Memory B cell (primary cell): ENCODE data around the gene CLEC16A.

ENCODE experiments used
- ATAC-seq: fragments of 150-1000 bp; cut with Tn5 transposase; 2 replicates; pipeline ENCODE4 v1.10.0; 2021; ENCODE audit warnings: low read depth, mild to moderate bottlenecking, moderate library complexity
- DNase-seq, 2 donors: peaks; one replicate each; pipeline ENCODE4 v3.0.0; 2022; ENCODE audit warnings: low spot score in 2 of 2
- H3K27ac Mint-ChIP-seq: one replicate; pipeline ENCODE4 v1.8.0; 2022; ENCODE audit warnings: mild to moderate bottlenecking, moderate library complexity, mixed read lengths
- H3K27me3 Mint-ChIP-seq: one replicate; pipeline ENCODE4 v1.8.0; 2022; ENCODE audit warnings: mixed read lengths
- H3K36me3 Mint-ChIP-seq: one replicate; pipeline ENCODE4 v1.8.0; 2022; ENCODE audit warnings: mild to moderate bottlenecking, mixed read lengths
- H3K4me1 Mint-ChIP-seq: one replicate; pipeline ENCODE4 v1.8.0; 2022; ENCODE audit warnings: mixed read lengths
- H3K4me3 Mint-ChIP-seq: one replicate; pipeline ENCODE4 v1.8.0; 2022; ENCODE audit warnings: mild to moderate bottlenecking, moderate library complexity, mixed read lengths
- H3K9me3 Mint-ChIP-seq: one replicate; pipeline ENCODE4 v1.8.0; 2022; ENCODE audit warnings: mixed read lengths

The CLEC16A gene

DNA sequence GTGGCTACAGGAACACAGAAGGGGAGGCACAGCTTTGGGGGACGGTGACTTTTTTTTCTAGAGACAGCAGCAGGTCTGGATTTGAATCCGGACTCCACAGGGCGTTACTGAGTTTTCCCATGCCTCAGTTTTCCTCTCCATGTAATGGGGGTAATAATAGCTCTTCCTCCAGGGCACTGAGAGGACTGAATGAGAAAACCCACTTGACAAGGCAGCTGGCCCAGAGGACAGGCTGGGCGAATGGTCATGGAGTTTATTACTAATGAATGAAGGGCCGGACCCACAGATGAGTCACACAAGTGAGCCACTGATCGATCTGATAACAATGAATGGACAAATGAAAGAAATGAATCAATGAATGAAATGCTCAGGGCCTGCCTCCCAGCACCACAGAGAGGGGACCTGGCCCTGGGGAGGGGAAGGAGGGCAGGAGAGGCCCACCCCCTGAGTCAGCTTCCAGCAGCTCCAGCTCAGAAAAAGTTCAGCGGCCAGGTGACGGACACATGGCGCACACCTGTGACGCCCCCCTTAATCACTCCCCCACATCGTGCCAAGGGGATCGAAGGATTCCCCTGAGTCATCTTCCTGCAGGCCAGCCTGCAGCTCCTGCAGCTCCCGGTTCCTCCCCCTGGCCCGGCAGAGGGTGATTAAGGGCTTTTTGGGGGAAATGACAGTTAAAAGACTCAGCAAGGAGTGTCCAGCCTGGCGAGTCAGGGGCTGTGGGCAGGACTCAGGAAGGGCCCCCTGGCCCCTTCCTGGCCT, 257.3 kb downstream of the CLEC16A start:
- peaks cover 2% of the 10 kb centered on the region for H3K36me3 Mint-ChIP-seq
- H3K4me1 Mint-ChIP-seq, result peaks cover 17% of the 10 kb centered on the region
- no peak for DNase-seq

DNA sequence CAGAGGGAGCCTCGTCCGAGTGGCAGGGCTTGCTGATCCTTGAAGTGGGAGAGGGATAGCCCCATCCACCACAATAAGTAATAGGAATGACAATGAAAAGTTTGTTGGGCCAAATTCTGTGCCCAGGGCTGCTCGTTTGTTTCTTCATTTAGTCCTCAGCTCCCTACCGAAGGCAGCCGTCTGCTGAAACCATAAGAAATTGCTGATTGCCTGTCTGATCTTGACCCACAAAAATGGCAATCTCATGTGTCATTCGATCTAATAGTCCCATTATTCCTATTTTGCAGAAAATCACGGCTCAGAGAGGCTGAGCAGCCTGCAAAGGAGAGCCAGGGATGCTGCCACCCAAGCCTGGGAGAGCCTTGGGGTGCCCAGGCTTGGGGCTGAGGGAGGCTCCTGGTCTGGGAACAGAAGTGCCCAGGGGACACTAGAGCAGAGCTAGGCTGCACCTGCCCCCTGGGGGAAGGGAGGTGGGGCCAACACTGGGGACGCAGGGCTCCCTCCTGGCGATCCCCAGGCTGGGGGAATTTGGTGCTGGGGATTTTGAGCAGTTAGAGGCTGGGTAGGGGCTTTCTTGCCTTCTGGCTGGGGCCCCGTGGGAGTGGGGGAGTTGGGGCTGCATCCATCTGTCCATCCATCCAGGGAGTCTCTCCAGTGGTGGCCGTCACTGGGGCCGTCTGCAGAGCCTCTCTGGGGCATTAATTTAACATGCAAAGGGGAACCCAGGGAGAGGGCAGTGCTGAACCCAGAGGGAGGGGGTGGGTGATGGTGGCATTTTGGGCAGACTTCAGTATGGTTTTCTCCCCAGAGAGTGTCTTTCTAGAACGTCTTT, 258.1 kb downstream of the CLEC16A start:
- peaks cover 35% of the 10 kb centered on the region for H3K27me3 Mint-ChIP-seq
- H3K4me1 Mint-ChIP-seq, result peaks cover 20% of the 10 kb centered on the region
- H3K27ac Mint-ChIP-seq, result no peak overlapping the region
- peaks cover 3% of the 10 kb centered on the region for H3K9me3 Mint-ChIP-seq
- DNase-seq (no peak), ATAC-seq (peak; percentile 61)
- peaks cover 3% of the 10 kb centered on the region for H3K36me3 Mint-ChIP-seq
- H3K4me3 Mint-ChIP-seq, result no peak overlapping the region

More for the DNA sequence above, 257.3 kb downstream of the CLEC16A start:
- Mint-ChIP-seq H3K27ac (no peak overlapping the region), H3K9me3 (no peaks in the 10 kb centered on the region), H3K27me3 (peaks cover 31% of the 10 kb centered on the region), H3K4me3 (no peak overlapping the region)
- no peak for ATAC-seq

DNA sequence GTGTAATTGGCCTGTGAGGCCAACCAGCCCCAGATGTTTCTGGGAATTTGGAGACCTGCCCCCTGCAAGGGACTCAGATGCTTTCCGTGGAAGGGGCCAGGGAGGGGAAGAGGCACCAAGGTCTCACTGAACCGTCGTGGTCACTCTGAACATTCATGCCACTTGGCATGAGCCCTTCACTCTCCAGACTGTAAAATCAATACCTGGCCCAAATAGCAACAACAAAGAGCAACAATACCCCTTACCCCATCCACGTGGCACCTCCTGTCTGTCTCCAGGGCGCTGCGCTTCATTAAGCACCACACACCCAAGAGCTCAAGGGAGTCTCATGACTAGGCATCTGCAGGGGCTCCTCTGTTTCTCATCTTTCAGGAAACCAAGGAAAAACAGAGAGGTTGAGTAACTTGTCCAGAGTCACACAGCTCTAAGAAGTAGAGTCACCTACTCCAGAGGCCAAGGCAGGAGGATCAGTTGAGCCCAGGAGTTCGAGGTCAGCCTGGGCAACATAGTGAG, 258.8 kb downstream of the CLEC16A start:
- no peak for DNase-seq
- peaks cover 3% of the 10 kb centered on the region for H3K9me3 Mint-ChIP-seq
- peak; percentile 26 for ATAC-seq
- no peak overlapping the region for H3K4me3 Mint-ChIP-seq
- H3K36me3 Mint-ChIP-seq, result peaks cover 3% of the 10 kb centered on the region
- H3K4me1 Mint-ChIP-seq, result peaks cover 16% of the 10 kb centered on the region
- H3K27ac Mint-ChIP-seq, result no peak overlapping the region
- H3K27me3 Mint-ChIP-seq, result peaks cover 32% of the 10 kb centered on the region

DNA sequence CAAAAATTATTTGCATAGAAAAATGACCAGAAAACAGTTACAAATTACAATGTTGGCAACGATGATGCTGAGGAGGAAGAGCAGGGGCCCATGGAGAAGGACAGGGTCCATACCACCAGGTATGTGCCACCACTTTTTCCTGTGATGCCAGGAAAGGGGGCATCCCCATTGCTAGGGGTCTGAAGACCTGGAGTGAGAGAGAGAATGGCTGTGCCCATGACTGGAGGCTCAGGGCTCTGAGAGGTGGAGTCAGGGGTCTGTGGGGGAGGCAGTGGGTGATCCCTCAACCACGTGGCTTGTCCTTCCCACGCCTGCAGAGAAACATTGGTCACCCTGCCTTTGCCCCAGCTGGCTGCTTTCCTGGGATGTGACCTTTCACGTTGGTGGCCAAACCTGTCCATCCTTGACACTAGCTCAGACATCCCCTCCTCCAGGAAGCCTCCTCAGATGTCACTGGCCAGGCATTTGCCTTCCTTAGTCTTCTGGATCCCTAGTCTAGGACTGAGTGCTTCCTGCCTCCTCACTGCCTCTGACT, 260.2 kb downstream of the CLEC16A start:
- peaks cover 12% of the 10 kb centered on the region for H3K4me1 Mint-ChIP-seq
- no peak for ATAC-seq
- no peak overlapping the region for H3K4me3 Mint-ChIP-seq
- H3K9me3 Mint-ChIP-seq, result peaks cover 3% of the 10 kb centered on the region
- no peak overlapping the region for H3K27ac Mint-ChIP-seq
- peaks cover 31% of the 10 kb centered on the region for H3K27me3 Mint-ChIP-seq
- H3K36me3 Mint-ChIP-seq, result peaks cover 3% of the 10 kb centered on the region
- DNase-seq, result no peak

DNA sequence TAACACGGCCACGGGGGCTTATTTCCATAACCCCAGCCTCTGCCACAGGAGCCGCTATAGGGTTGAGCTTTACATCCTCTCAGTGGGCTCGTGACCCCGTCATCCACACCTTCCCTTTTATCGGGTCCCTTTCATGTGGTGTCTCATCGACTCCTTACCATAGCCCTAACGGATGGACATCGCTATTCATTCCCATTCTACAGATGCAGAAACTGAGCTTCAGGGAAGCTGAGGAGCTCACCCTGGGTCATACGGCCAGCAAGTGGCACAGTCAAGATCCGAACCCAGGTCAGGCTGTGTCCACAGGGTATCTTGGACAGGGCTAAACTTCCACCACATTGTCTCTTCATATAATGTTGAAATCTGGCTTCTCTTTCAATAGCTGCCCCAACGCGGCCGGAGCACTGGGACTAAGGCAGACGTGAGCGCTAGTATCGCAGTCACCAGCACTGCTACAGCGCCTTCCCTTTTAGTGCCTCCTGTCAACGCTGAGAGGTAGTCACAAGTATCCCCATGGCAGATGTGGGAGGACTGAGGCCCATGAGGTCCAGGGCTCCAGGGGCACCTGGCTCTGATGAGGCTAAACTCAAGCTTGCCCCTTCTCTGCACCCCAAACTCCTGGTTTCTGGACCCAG, 260.8 kb downstream of the CLEC16A start:
- Mint-ChIP-seq H3K4me1 (peaks cover 12% of the 10 kb centered on the region), H3K9me3 (peaks cover 3% of the 10 kb centered on the region), H3K27ac (no peak overlapping the region), H3K36me3 (peaks cover 3% of the 10 kb centered on the region), H3K4me3 (no peak overlapping the region), H3K27me3 (peaks cover 31% of the 10 kb centered on the region)
- ATAC-seq, result no peak
- no peak for DNase-seq

DNA sequence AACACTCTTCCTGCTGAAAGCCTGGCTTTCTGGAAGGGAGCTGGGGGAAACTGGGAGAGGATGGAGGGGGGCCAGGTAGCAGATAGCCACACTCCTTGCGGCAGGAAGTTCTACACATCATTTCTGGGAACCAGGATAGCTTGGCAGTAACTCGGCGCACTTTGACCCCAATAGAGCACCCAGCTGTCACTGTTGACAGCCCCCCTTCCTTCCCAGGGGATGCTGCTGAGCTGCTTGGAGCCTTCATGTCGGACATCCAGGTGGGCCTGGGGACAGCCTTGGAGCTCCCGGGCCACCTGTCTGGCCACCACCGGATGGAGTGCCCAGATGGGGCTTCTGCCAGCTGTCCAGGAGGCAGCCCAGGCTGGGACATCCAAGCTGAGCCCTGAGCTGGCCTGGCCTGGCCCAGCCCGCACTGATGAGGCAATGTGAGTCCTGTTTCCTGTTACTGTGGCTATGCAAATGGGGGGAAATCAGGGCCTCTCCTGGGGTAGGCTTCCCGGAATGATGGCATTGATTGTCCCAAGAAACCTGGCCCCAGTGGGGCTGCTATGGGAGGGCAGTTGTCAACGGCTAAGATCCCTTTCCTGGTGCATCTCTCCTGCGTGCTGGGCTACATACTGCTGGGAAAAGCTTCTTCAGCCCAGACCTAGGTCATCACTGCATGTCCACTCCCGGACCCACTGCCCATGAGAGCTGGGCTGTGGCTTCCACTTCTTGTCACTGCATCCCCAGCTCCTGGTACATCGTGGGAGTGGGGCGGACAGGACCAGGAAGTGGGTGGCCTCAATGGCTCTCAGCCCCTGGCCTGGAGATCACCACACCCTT, 261.6 kb downstream of the CLEC16A start:
- no peak overlapping the region for H3K27ac Mint-ChIP-seq
- no peak overlapping the region for H3K4me3 Mint-ChIP-seq
- peaks cover 31% of the 10 kb centered on the region for H3K27me3 Mint-ChIP-seq
- H3K9me3 Mint-ChIP-seq, result peaks cover 3% of the 10 kb centered on the region
- ATAC-seq (no peak), DNase-seq (no peak)
- H3K4me1 Mint-ChIP-seq, result peaks cover 12% of the 10 kb centered on the region
- peaks cover 3% of the 10 kb centered on the region for H3K36me3 Mint-ChIP-seq

DNA sequence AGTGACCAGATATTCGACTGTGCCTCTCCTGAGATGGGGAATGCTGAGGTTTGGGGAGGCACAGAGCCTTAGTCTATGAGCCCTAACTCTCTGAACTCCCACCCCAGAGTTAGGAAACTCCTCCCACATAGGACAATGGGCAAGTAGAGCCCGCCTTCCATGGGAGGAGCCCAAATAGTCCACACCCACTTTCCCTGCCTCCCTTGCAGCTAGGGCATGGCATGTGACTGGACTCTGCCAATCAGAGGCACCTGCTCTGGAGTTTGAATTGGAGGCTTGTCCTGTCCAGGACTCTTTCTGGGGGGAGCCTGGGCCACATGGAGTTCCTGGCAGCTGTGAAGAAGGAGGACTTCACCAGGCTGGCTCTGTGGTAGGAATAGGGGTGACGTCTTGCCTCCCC, 263.3 kb downstream of the CLEC16A start:
- peaks cover 3% of the 10 kb centered on the region for H3K9me3 Mint-ChIP-seq
- no peak overlapping the region for H3K4me3 Mint-ChIP-seq
- H3K4me1 Mint-ChIP-seq, result peaks cover 18% of the 10 kb centered on the region
- no peak overlapping the region for H3K27ac Mint-ChIP-seq
- ATAC-seq (no peak), DNase-seq (no peak)
- peaks cover 3% of the 10 kb centered on the region for H3K36me3 Mint-ChIP-seq
- H3K27me3 Mint-ChIP-seq, result peaks cover 38% of the 10 kb centered on the region

DNA sequence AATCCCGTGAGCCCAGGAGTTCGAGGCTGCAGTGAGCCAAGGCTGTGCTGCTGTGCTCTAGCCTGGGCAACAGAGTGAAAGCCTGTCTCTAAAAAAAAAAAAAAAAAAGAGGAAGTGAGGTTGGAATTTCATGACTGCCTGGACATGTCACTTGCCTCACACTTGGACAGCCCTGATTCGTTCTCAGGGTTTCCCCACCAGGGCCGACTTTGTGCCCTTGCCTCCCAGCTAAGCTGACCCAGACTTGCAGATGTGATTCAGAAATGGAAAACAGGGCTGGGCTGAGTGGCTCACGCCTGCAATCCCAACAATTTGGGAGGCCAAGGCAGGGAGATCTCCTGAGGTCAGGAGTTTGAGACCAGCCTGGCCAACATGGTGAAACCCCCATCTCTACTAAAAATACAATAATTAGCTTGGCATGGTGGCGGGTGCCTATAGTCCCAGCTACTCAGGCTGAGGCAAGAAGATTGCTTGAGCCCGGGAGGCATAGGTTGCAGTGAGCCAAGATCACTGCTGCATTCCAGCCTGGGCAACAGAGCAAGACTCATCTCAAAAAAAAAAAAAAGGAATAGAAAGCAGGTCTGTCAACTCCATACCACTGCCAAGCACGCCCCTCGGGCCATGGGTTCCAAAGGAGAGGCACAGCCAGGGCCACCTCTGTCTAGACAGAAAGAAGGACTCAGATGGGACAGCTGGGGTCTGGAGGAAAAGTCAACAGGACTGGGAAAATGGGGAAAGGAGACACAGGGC, 264.7 kb downstream of the CLEC16A start:
- no peak overlapping the region for H3K4me3 Mint-ChIP-seq
- DNase-seq (no peak), ATAC-seq (peak; percentile 30)
- H3K27me3 Mint-ChIP-seq, result peaks cover 36% of the 10 kb centered on the region
- H3K4me1 Mint-ChIP-seq, result peaks cover 19% of the 10 kb centered on the region
- H3K27ac Mint-ChIP-seq, result no peak overlapping the region
- peaks cover 3% of the 10 kb centered on the region for H3K9me3 Mint-ChIP-seq
- H3K36me3 Mint-ChIP-seq, result peaks cover 3% of the 10 kb centered on the region

DNA sequence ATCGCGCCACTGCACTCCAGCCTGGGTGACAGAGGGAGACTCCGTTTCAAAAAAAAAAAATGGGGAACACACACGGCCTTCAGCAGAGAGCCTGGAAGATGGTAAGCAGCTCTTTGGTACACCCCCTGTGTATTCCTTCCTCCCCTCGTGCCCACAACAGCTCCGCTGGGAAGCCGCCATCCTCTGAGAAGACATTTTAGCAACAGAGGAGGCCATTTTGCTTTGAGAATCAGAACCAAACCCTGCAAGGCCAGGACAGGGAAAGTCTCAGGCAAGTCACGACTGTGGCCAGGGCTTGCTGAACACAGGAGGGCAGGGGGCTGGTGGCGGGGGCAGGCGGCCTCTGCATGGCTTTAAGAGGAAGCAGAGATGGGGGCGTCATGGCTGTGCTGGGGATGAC, 265.9 kb downstream of the CLEC16A start:
- no peak for ATAC-seq
- H3K27ac Mint-ChIP-seq, result no peak overlapping the region
- peaks cover 19% of the 10 kb centered on the region for H3K4me1 Mint-ChIP-seq
- H3K27me3 Mint-ChIP-seq, result peaks cover 28% of the 10 kb centered on the region
- no peak for DNase-seq
- H3K4me3 Mint-ChIP-seq, result no peak overlapping the region
- H3K9me3 Mint-ChIP-seq, result peaks cover 3% of the 10 kb centered on the region
- peaks cover 3% of the 10 kb centered on the region for H3K36me3 Mint-ChIP-seq

DNA sequence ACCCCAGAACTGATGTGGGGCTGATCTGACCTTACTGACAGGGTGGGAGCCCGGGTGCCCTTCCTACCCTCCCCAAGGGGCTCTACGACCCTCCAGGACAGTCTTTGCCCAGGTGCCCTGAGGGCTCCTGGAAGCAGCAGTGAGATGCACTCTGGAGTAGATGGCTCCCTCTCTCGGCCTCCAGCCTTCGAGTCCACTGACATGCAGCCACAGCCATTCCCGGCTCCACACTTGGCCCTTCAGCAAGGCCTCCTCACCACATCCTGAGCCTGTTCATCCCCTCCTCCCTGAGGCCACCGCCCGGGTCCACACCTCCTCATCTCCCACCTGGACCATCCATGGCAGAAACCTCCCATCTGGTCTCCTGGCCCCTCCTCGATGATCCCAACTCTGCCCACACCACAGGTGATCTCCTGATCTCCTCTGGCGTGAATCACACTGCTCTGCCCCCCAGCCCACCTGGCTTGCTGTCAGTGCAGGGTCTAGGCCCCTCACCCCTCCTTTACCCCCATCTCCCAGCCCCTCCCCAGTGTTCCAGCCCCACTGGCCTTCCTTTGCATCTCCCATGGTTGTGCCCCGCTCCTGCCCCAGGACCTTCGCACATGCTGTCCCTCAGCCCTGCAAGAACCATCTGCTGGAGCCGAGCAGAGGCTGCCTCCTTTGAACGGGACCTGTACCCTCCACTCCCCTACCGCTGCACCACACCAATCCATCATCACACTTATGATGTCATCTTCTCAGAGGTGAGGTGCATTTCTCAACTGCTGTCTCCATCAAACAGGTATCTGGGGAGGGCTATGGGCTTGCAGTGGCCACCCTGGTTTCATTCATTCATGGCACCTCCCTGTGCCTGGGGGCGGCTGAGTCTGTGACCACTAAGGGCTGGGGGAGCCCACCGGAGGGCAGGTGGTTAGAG, 267.0 kb downstream of the CLEC16A start:
- no peak for DNase-seq
- Mint-ChIP-seq H3K9me3 (peaks cover 5% of the 10 kb centered on the region), H3K4me1 (peaks cover 17% of the 10 kb centered on the region), H3K36me3 (peaks cover 5% of the 10 kb centered on the region), H3K27me3 (peaks cover 27% of the 10 kb centered on the region), H3K4me3 (no peak overlapping the region), H3K27ac (no peak overlapping the region)
- no peak for ATAC-seq

DNA sequence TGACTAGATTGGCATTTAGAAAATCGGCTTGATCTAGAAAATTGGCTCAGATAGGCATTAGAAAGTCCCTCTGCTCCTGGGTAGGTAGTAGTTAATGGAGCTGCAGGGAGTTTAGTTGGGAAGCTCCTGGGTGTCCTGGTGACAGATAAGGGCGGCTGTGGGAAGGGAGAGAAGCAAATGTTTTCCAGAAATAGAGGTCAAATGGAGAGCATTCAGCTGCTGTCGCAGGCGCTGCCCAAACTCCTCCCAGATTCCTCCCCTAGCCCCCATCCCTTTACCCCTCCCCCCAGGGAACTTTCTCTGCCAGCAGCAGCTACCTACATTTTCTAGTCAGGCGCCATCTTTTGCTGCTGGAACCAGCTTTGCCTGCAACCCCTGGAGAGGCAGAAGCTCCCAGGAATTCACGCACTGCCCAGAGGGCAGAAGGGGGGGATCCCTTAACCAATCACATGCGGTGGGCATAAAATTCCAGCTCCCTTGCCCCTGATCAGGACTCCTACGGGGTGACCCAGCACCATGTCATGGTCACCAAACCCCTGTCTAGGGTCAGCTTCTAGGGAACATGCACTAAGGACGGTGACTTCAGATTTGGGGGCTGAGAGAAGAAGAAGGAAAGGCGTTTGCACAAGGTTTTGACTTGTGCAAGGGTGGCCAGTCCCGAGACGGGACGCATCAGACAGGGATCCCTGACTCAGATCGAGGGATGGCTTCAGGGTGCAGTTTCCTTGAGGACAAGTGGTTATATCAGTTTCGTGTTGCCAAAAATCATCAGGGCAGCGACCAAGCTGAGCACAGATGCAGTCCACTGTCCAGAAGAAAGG, 267.8 kb downstream of the CLEC16A start:
- ATAC-seq (no peak), DNase-seq (no peak)
- peaks cover 24% of the 10 kb centered on the region for H3K27me3 Mint-ChIP-seq
- H3K9me3 Mint-ChIP-seq, result peaks cover 5% of the 10 kb centered on the region
- peaks cover 5% of the 10 kb centered on the region for H3K36me3 Mint-ChIP-seq
- no peak overlapping the region for H3K27ac Mint-ChIP-seq
- peaks cover 10% of the 10 kb centered on the region for H3K4me1 Mint-ChIP-seq
- H3K4me3 Mint-ChIP-seq, result no peak overlapping the region
